Embryonic facial prominence (tissue), 1 donor: ENCODE data around the gene DSG4.

Experiments used
- DNase-seq: peaks from one replicate; pipeline ENCODE4 v3.0.0-alpha.2; 2016; ENCODE audit errors: extremely low spot score

Gene DSG4

DNA sequence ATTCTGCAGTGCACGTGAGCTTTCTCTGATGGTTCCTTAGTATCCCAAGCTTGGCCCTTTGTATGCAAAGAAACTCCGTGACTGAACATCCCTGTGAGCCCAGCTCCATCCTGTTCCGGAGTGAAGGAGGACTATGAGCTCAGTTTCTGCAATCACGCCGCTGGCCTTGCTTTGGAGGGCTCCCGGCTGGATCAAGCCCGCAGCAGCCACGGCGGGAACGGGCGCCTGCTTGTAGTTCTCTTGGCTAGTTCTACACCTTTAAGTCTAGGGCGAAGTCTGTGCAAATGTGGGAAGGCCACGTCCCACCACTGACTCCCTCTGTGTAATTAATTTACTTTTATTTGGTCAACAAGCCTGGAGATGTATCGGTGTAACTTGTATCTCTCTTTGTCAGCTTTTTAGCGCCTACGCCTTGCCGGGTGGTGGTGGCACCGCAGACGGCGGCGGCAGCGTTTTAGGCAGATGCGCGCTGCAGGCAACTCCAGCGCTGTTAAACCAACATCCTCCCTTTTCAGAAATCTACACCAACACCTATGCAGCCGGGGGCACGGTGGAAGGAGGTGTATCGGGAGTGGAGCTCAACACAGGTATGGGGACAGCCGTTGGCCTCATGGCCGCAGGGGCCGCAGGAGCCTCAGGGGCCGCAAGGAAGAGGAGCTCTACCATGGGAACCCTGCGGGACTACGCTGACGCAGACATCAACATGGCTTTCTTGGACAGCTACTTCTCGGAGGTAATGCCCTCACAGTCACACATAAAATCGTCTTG lies 34.3 kb downstream of the DSG4 start:
- DNase-seq = no peak

DNA sequence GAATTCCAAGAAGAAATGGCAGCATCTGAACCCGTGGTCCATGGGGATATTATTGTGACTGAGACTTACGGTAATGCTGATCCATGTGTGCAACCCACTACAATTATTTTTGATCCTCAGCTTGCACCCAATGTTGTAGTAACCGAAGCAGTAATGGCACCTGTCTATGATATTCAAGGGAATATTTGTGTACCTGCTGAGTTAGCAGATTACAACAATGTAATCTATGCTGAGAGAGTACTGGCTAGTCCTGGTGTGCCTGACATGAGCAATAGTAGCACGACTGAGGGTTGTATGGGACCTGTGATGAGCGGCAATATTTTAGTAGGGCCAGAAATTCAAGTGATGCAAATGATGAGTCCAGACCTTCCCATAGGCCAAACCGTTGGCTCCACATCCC lies 36.6 kb downstream of the DSG4 start:
- DNase-seq = no peak

DNA sequence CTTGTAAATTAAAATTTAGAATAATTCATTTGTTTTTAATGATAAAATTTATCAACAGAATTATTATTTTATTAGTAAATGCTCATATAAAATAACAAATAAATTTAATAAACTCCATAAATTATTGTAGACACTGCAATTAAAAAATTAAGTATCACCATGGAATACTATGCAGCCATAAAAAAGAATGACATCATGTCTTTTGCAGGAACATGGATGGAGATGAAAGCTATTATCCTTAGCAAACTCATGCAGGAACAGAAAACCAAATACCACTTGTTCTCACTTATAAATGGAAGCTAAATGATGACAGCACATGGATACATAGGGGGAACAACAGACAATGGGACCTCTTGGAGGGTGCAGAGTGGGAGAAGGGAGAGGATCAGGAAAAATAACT lies 41.3 kb downstream of the DSG4 start:
- no peak for DNase-seq

DNA sequence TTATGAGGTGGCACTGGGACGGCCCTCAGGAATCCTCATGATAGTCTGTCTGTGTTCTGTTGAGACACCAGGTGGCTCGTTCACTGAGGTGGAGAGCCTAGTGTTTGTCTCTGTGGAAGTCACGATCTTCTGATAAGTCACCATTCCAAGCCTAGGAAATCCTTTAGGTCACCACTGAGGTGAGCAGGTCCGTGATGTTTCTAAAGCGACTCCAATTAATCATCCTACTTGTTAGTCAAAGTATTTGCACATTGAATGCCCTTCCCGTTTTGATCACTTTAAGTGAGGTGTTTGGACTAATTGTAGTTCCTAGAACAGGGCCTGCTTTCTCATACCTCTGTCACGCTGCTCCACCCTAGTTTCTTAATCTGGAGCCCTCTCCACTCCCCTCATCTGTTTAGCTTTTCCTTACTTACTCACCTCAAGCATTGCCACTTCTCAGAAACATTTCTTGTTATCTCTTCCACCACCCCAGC lies 42.9 kb downstream of the DSG4 start:
- no peak for DNase-seq

DNA sequence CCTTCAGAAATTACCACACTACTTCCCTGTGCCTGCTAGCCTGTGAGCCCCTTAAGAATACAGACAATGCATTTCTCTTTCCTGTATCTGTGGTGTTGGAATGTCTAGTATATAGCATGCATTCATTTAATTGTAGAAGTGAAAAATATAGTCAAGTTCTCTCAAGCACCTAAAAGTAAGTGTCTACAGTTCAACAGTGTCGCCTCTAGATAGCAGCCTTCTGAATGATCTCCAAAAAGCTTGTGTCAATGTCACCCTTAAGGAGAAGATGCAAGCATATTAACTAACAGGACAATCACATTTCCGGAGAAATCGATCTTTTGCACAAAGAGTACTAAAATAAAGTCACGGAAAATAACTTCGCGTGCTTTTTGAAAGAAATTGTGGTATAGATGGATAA lies 43.5 kb downstream of the DSG4 start:
- no peak for DNase-seq

DNA sequence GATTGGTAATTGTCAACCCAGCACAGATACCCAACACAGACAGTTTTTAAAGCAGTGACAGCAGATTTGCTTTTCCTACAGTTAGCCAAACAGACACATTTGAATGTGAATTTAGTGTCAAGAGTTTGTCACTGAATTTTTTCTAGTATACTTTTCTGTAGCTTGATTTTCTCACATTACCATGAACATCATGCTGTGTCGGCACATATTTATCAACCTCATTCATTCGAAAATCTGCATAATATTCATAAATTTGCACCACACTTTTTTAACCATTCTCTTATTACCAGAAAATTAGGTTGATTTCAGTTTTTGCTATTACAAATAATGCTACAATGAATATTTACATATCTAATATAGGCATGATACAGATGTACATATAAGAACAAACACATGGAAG lies 43.9 kb downstream of the DSG4 start:
- no peak for DNase-seq

DNA sequence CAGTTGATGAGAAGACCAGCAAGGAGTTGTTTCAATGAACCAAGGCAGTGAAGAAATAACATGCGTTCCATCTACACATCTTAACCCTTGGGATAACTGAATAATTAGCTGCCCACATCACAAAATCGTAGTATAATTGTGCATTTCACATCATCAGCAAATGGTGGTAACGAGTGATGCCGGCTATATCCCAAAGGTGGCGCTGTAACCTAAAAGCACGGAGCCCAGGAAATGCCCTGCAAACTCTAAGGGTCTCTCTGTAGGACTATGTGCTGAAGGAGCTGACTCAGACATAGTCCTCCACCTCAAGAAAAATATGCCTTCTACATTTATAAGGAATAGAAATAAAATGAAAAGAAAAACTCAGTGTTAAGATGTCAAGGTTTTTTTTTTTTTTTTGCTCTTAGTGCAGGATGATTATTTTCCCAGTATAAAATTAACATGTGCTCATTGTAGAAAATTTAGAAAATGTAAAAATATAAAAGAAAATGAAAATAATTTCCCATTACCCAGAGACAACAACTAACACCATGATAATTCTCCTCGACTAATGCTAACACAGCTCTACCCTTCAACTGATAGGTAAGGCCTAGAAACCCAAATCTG lies 47.9 kb downstream of the DSG4 start:
- no peak for DNase-seq

DNA sequence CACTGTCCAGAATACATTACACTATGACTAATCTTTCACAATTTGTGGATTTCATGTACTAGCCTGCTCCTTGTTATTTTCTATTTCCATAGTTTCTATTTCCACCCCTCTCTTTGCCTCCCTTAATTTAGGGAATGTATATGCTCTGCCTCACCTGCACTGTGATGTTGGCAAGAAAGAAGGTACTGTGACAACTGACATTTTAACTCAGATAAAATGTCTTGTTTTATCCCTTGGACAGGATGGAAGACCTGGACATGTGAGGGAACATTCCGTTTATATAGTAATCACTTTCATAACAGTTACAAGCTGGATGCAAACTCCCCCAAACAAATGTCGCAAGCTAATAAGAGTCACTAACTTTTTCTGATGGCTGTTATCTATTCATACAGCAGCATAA lies 49.4 kb downstream of the DSG4 start:
- no peak for DNase-seq

DNA sequence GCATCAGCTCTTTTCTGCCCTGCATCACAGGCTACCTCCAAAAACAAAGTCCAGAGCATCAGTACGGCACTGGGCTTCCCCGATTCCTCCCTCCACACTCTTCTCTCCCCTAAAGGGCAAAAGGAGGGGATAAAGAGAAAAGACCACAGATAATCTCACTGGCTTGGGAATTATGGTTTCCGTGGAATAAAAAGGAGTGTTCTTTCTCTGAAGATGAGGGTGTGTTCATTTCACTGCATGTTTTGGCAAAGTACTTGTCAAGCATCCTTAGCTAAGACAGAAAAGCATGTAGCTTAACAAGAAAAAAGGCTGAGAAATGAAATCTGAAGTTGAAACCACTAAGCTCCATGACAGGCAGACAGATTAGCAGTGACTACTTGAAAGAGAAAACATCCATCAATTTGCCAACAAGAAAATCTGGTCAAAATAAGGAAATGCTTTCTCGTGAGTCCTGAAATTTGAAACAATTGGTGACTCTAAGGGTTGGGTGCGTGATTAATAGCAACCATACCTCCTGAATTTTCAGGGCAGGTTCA lies 50.4 kb downstream of the DSG4 start:
- DNase-seq = no peak

DNA sequence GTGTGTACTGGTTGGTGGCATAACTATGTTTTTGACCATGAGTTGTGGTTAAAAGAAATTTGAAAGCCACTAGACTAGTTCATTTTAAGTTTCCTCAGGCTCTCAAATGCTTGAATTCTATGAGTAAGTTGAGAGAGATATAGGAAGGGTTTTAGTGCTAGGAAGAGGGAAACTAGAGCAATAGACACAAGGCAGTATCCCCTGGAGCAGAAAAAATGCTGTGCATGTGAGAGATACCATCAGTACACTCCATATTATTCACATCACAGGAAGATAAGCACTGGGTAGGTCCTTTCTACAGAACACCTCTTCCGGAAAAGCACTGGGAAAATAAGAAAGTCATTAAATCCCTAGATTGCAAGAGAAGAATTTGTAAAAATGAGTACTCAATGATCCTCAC lies 51.6 kb downstream of the DSG4 start:
- no peak for DNase-seq

DNA sequence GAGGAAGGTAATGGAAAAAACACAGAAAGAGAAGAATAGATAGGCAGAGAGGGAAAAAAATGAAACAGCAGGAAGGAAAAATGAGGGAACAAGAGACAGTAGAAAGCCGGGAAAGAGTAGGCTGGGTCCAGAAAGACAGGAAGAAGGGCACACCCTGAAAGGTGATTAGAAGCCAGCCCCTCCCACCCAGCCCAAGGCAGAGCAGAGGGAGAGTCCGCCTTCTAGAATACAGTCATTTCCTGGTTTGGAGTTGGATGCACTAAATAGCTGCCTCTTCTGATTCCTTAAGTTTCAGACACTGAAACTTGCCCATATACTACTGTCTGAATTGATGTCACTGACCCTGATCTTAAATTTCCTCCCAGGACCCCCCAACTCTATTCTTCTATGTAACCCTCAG lies 53.0 kb downstream of the DSG4 start:
- no peak for DNase-seq

DNA sequence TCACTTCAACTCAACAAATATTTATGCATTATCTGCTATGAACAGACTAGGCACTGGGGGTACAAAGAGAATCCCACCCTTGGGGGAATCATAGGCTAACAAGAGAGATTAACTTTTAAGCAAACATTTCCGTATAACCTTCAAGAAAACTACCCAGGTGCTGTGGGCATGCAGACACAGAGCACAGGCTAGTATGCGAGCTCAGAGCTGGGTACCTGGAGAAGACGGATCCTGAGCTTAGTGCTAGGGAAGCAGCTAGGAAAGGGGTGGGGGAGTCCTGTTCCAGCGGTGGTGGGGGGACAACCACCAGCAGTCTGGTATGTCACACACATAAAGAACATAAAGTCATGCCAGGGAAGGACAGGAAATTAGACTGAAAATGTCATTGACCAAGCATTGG lies 53.5 kb downstream of the DSG4 start:
- DNase-seq = no peak

DNA sequence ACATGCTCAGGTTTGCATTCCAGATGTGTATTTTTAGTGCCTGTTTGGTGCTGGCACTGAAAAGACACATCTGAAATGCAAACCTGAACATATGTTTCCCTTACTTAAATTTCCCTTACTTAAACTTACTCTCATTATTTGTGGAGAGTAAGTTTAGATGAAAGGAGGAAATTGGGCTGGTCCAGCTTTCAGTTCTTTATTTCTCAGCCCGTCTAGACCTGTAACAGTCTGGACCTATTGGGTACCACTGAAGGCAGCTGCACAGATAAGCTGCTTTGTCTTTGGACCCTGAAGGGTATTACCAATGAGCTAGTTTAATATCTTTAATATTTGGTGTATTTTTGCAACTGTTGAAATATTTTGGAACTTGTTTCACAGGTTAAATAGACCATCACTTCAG lies 54.0 kb downstream of the DSG4 start:
- no peak for DNase-seq

DNA sequence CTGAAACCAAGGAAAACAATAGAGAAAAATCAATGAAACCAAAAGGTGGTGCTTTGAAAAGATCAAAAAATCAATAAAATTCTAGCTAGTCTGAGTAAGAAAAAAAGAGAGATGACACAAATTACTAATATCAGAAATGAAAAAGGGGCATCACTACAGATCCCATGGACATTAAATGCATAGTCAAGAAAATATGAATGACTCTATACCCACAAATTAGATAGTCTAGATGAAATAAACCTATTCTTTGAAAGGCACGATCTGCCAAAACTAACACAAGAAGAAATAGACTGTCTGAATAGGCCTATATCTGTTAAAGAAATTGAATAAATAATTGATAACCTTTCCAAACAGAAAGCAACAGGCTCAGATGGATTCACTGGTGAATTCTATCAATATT lies 55.7 kb downstream of the DSG4 start:
- no peak for DNase-seq

DNA sequence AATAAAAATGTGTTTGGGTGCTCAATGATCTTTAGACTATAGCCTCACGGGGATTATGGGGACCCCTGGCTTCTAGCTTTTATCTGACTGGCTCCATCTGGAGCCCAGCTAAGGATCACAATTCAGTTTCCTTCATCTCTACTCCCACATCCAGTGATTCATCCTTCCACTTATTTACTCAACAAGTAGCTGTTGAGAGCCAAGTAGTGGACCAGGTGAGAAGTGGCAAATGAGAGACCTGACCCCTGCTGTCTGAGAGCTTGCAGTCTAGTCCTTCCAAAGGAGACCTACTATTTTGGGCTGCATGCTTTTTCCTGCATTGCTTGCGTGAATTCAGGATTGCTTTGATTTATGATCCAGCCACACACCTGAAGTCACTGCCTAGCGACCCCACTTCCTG lies 60.2 kb downstream of the DSG4 start:
- DNase-seq = no peak

DNA sequence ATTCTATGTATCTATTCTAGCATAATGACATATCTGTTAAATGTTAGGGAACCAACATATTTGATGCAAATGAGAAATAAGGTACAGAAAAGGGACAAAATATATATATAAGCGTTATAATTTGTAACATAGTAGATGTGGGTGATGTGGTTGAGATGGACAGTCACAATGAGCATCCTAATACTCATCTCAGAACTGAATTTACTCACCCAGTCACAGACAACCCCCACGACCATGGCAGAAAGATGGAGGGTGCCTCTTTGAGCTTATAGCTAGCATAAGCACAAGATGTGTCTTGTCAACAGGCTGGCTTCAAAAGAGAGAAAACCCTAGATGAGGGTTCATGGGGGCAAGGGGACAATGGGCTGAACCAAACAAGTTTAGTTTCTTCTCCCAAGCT lies 61.8 kb downstream of the DSG4 start:
- DNase-seq = no peak

DNA sequence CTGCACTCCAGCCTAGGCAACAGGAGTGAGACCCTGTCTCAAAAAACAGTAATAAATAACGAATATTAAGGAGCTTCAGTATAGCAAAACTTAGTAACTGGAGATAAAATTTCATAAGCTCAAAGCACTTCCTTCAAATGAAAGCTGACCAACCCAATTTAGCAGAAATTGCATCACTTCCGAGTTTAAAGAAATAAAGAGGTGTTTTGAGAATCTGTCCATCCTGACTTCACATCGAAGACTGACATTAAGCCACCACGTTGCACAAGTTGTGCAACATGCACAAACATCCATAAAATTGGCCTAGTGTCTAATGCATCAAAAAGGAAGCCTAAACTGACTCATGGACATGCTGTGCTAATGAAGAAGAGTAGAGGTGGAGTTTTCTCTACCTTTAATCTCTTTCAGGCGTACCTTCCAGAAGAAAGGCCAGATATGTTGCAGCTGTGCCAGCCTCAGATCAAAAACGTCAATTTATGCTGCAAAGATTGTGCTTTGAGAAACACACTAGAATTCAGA lies 63.3 kb downstream of the DSG4 start:
- no peak for DNase-seq

DNA sequence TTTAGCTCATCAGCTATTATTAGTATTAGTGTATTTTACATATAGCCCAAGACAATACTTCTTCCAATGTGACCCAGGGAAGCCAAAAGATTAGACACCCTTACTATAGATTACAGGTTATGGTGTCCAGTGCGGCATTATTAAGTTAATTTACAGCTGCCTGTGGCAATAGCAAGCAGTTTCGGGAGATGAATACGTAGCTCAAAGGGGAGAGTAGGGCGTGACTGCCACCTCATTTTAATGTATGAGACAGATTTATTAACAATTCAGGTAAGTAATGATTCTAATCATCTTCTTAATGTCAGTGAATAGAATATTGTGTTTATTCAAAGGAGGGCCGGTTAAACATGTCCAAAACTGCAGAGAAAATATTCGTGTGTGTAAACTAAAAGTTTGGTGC lies 64.2 kb downstream of the DSG4 start:
- DNase-seq = no peak

DNA sequence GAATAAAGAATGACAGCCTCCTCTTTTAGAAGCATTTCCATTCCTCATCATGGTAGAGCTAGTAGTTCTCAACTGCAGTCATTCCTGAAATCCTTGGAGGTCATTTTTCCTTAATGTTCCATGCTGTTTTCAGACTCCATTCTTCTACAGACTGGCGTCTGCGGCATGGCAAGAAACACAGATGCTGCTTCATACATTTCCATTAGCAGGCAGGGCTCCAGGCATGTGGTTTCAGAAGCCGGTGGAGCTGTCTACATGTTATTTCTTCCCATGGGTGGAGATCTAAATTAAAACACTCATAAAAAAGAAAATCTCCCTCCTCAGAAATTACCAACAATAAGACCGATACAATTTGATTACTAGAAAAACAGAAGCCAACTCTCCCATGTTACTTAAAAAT lies 64.9 kb downstream of the DSG4 start:
- DNase-seq = no peak

DNA sequence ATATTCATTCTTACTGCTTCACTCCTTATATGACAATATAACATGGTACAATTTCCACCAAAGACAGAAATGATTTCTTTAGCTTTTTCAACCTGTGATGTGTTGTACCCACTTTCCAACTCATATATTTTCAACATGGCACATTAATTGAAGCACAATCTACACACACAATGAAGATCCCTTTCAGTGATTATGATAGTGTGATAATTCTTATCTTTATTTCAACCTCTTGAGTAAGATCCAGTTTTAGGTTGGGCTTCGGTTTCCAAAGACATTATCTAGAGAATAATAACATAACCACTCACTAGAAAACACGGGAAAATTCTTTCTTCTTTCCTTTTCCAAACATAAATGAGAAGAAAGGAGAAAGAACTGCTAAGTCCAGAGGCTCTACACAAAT lies 67.6 kb downstream of the DSG4 start:
- DNase-seq = no peak

DNA sequence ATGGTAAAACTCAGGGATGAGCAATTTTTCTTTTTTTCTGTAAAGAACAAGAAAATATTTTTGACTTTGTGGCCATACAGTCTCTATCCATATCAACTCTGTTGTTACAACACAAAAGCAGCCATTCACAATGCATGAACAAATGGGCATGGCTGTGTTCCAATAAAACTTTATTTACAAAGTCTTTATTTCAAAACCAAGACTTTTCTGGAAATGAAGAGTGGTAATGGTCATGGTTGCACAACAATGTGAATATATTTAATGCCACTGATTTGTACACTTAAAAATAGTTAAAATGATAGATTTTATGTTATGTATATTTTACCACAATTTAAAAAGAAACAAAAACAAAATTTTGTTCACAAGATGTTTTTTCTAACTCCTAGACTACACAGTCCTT lies 69.3 kb downstream of the DSG4 start:
- DNase-seq = no peak

DNA sequence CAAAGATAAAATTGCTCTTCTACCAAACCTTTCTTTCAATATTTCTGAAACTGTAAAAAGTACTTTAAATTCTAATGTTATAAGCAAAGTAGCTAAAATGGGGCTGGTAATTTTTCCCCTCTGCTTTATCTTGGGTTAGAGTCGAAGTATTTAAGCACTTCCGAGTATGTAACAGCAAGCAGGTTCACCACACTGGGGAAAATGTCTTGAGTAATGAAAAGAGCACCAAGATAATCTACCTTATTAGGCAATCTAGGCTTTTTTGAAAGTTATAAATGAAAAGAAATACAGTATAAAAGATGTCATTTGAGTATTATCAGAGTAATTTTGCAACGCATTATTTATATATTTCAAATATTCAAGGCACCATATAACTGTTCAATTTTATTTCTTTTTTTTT lies 70.3 kb downstream of the DSG4 start:
- no peak for DNase-seq

DNA sequence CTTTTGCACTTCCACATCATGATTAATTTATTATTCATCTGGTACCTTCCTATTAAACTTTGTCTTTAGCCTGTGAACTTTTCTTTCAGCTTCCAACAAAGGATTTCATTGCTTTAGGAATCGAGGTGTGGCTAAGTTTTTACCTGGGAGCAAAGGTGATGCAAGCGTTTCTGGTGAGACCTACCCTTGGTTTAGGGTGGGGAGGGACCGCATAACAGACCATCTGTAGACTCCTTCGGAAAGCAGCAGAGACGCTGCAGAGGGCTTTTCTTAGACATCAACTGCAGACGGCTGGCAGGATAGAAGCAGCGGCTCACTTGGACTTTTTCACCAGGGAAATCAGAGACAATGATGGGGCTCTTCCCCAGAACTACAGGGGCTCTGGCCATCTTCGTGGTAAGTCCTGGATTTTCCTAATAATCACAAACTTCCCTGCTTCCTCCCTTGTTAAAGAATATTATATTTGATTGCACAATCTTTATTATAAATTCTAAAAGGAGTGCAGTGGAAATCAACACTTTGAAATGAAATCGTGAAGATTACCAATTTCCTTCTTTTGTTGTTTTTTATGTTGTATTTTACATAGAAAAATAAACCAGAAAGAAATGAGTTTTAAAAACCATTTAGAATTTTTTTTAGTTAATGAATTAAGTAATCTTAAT lies 71.1 kb downstream of the DSG4 start, which contains the start of gene DSG3:
TSS of gene DSG3 (plus strand) at position 212 of the 662 bp plus-strand sequence. CDS start at position 349, 137 bp downstream.
- DNase-seq = no peak
